SK-N-SH treated with all-trans-retinoic acid at 6 μM for 48 hours (cell line): Measurements from ENCODE around the gene TNPO2.

ENCODE experiments used
- ARNTL ChIP-seq: fragments of 450-650 bp; formaldehyde crosslinking; IDR thresholded peaks from 2 replicates; pipeline ENCODE4 v1.5.0; 2020; ENCODE audit warnings: low read depth, mild to moderate bottlenecking, moderate library complexity, borderline replicate concordance
- BACH2 ChIP-seq: fragments of 250-450 bp; sonication (Bioruptor Pico); IDR thresholded peaks from 2 replicates; pipeline ENCODE4 v1.9.0; 2021; ENCODE audit warnings: mild to moderate bottlenecking, borderline replicate concordance
- CSRNP3 ChIP-seq: fragments of 250-450 bp; sonication (Bioruptor Pico); IDR thresholded peaks from 2 replicates; pipeline ENCODE4 v1.5.1; 2021; ENCODE audit warnings: mild to moderate bottlenecking, moderate library complexity
- ESRRG ChIP-seq: fragments of 250-450 bp; sonication (Bioruptor Pico); IDR thresholded peaks from 2 replicates; pipeline ENCODE4 v1.6.1; 2021; ENCODE audit warnings: mild to moderate bottlenecking
- OSR1 ChIP-seq: fragments of 250-450 bp; sonication (Bioruptor Pico); IDR thresholded peaks from 2 replicates; pipeline ENCODE4 v1.8.0; 2022; ENCODE audit warnings: moderate library complexity, mild to moderate bottlenecking, inconsistent platforms
- POU6F1 ChIP-seq: fragments of 250-450 bp; sonication (Bioruptor Pico); IDR thresholded peaks from 2 replicates; pipeline ENCODE4 v1.8.0; 2021; ENCODE audit warnings: low read depth, mild to moderate bottlenecking, moderate library complexity, borderline replicate concordance
- RARB ChIP-seq: fragments of 250-450 bp; sonication (Bioruptor Pico); IDR thresholded peaks from 2 replicates; pipeline ENCODE4 v1.8.0; 2021; ENCODE audit warnings: mild to moderate bottlenecking, moderate library complexity
- SNAI2 ChIP-seq: fragments of 250-450 bp; sonication (Bioruptor Pico); IDR thresholded peaks from 2 replicates; pipeline ENCODE4 v1.5.0; 2020; ENCODE audit warnings: mild to moderate bottlenecking, moderate library complexity
- TOX ChIP-seq: fragments of 250-450 bp; sonication (Bioruptor Pico); IDR thresholded peaks from 2 replicates; pipeline ENCODE4 v1.8.0; 2021; ENCODE audit warnings: mild to moderate bottlenecking, moderate library complexity, borderline replicate concordance
- ZFP3 ChIP-seq: fragments of 250-450 bp; sonication (Bioruptor Pico); IDR thresholded peaks from 2 replicates; pipeline ENCODE4 v1.5.0; 2020; ENCODE audit warnings: mild to moderate bottlenecking, moderate library complexity
- ZFP30 ChIP-seq: fragments of 450-650 bp; formaldehyde crosslinking; IDR thresholded peaks from 2 replicates; pipeline ENCODE4 v1.5.0; 2022; ENCODE audit warnings: mild to moderate bottlenecking, moderate library complexity
- ZNF565 ChIP-seq: fragments of 450-650 bp; formaldehyde crosslinking; conservative IDR thresholded peaks from 2 replicates; pipeline ENCODE4 v1.5.0; 2020; ENCODE audit warnings: low read depth, mild to moderate bottlenecking, moderate library complexity

- TF ChIP-seq TOX (CRISPR knock-in tag) (no peak), ARNTL (CRISPR knock-in tag) (no peak), ZNF565 (CRISPR knock-in tag) (no peak), ZFP3 (no peak), SNAI2 (CRISPR knock-in tag) (no peak), BACH2 (CRISPR knock-in tag) (no peak), ESRRG (CRISPR knock-in tag) (no peak), RARB (CRISPR knock-in tag) (no peak), ZFP30 (CRISPR knock-in tag) (no peak), POU6F1 (CRISPR knock-in tag) (no peak), OSR1 (CRISPR knock-in tag) (no peak), CSRNP3 (CRISPR knock-in tag) (no peak)
These were observed 17.4 kb downstream of the TNPO2 start for GRCh38 chr19:12706332-12706718.
